PC-9 (cell line): ENCODE results near the gene LIMS1.

Source experiments
- EZH2 ChIP-seq: fragments of 200-600 bp; sonication (generic); IDR thresholded peaks from 2 replicates; pipeline ENCODE4 v1.8.0; 2017; ENCODE audit warnings: antibody characterized with exemption, low read depth
- TF ChIP-seq, protein P1 (sequence below): fragments of 200-600 bp; sonication (generic); conservative IDR thresholded peaks from 2 replicates; pipeline ENCODE4 v1.6.1; 2017; ENCODE audit warnings: mixed run types, antibody characterized with exemption, mild to moderate bottlenecking, moderate library complexity

GRCh38 chr2:108579623-108580022 lies 45.4 kb downstream of the LIMS1 start:
- TF ChIP-seq EZH2, result no peak
- TF ChIP-seq, protein P1, sequence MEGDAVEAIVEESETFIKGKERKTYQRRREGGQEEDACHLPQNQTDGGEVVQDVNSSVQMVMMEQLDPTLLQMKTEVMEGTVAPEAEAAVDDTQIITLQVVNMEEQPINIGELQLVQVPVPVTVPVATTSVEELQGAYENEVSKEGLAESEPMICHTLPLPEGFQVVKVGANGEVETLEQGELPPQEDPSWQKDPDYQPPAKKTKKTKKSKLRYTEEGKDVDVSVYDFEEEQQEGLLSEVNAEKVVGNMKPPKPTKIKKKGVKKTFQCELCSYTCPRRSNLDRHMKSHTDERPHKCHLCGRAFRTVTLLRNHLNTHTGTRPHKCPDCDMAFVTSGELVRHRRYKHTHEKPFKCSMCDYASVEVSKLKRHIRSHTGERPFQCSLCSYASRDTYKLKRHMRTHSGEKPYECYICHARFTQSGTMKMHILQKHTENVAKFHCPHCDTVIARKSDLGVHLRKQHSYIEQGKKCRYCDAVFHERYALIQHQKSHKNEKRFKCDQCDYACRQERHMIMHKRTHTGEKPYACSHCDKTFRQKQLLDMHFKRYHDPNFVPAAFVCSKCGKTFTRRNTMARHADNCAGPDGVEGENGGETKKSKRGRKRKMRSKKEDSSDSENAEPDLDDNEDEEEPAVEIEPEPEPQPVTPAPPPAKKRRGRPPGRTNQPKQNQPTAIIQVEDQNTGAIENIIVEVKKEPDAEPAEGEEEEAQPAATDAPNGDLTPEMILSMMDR, result no peak
